GM03348 (cell line): ENCODE data around the gene TMEM271.
"Not testable (repeated sequence)": the region's sequence is repeated elsewhere in the genome, so short reads cannot be mapped to it uniquely, and the experiment has no call there.

Experiments used
- DNase-seq: peaks from one replicate; pipeline ENCODE4 v3.0.0; 2012; ENCODE audit warnings: low spot score

Gene TMEM271

DNA sequence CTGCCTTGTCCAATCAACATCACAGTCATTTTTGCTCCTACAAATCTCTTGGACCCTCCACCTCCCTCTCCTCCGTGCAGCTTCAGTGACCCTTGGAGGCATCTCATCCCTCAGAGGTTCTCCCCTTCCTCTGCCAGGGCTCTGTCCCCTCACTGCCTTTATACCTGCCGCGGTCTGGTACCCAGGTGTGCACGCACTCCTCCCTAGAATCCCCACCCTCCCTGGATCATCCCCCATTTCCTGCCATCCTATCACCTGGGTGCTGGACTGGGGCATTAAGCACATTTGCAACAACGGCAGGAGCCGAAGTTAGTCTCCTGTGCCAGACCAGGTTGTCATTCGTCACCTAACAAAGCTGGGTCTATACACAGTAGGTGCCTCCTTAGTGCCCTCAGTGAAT is 10.1 kb downstream of the TMEM271 start:
- DNase-seq = no peak

DNA sequence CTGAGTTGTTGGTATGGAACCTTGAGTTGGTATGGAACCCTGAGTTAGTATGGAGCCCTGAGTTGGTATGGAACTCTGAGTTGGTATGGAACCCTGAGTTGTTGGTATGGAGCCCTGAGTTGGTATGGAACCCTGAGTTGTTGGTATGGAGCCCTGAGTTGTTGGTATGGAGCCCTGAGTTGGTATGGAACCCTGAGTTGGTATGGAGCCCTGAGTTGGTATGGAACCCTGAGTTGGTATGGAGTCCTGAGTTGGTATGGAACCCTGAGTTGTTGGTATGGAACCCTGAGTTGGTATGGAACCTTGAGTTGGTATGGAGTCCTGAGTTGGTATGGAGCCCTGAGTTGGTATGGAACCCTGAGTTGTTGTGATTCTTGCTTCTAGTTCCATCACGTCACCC is 10.5 kb downstream of the TMEM271 start:
- not testable (repeated sequence) for DNase-seq

DNA sequence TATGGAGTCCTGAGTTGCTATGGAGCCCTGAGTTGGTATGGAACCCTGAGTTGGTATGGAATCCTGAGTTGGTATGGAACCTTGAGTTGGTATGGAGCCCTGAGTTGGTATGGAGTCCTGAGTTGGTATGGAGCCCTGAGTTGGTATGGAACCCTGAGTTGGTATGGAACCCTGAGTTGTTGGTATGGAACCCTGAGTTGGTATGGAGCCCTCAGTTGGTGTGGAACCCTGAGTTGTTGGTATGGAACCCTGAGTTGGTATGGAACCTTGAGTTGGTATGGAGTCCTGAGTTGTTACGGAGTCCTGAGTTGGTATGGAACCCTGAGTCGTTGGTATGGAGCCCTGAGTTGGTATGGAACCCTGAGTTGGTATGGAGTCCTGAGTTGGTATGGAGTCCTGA is 13.6 kb downstream of the TMEM271 start:
- DNase-seq = not testable (repeated sequence)

DNA sequence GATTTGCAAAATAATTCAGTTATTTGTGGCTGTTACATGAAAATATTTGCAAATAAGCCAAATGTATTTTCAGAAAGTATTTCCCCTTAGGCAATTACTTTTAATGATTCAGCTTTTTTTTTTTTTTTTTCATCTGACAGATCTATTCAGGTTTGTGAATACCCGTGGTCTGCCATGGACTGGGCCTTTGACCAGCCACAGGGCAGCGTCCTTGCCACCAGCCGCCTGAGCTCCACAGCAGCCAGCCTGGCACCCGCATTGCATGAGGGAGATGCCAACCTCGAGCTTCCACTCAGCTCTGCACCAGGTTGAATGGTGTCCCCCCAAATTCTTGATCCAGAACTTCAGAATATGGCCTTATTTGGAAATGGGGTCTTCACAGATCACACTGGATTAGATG is 14.7 kb downstream of the TMEM271 start:
- DNase-seq = no peak

DNA sequence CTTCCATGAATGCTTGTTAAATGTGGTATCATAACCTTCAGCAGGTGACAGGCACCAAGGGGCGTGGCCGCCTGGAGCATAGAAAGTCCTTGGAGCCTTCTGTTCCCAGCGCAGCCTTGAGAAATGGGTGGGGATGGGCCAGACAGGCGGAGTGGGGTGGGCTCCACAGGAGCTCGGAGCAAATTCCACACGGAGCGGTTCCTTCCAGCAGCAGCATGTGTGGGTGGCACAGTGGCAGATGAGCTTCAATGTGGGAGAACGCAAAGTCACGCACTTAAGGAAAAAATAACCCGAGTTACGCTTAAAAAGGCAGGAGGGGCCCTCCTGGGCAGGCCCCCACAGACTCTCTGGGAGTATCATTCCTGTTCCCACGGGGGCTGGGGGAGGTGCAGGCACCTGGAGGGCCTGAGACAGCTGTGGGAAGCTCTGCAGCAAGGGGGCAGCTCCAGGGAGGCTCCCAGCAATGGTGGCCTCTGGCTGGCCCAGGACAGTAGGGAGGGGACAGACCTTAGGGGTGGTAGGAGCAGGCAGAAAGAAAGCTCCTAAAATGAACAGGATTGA is 15.3 kb downstream of the TMEM271 start:
- no peak for DNase-seq

DNA sequence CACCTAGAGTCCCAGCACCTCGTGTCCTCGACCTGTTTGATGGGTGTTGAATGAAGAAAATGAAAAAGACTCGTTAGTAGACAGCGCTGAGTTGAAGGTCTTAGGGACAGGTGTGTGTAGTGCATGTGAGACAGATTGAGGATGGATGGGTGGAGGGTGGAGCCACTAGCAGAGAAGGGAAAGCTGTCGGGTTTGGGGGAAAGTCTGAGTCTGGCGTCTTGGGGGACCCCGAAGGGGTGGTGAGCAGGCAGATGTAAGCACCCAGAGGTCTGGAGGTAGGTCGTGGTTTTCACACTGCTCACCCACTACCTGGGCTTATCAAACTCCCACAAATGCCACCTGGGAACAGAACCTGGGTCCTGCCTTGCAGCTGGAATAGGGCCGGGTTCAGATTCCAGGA is 16.0 kb downstream of the TMEM271 start:
- no peak for DNase-seq

DNA sequence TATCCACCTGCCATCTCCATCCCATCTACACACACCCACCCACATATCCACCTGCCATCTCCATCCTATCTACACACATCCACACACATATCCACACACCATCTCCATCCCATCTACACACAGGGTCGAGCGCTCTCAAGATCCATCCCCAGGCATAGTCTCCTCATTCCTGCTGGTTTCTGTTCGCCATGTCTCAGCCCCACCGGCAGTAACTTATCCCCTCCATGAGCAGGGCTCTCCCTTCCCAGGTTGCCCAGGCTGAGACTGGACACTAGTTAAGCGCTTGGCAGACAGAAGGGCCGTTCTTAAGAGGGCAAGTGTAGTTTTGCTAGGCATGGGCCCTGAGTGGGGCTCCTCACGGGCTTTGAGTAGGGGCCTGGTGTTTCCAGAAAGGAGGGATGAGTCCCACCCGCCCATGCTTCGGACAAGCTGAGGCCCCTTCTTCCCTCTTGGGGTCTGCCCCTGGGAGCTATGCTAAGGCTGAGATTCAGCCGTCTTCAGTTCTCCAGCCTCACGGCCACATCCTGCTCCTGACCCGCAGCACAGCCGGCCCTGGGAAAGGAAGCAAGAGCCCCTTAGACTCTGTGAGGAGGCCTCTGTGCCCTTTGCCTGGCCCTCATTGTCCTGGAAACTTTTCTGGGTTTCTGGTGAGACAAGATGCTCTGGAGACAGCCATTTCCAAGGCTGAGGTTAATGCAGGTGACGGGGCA is 20.4 kb downstream of the TMEM271 start:
- no peak for DNase-seq

DNA sequence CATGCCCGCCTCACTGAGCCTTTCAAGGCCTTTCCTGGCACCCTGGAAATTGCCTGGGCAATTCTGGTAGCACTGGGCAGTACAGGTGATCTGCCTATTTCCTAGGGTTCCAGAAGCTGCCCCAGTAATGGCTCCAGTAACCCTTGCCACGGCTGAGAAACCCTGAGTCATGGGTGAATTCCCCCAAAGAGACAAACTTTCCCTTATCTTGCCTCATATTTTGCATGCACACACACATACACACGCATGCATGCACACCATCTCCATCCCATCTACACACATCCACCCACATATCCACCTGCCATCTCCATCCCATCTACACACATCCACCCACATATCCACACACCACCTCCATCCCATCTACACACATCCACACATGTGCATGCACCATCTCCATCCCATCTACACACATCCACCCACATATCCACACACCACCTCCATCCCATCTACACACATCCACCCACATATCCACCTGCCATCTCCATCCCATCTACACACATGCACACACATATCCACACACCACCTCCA is 21.2 kb downstream of the TMEM271 start:
- DNase-seq = not testable (repeated sequence)

DNA sequence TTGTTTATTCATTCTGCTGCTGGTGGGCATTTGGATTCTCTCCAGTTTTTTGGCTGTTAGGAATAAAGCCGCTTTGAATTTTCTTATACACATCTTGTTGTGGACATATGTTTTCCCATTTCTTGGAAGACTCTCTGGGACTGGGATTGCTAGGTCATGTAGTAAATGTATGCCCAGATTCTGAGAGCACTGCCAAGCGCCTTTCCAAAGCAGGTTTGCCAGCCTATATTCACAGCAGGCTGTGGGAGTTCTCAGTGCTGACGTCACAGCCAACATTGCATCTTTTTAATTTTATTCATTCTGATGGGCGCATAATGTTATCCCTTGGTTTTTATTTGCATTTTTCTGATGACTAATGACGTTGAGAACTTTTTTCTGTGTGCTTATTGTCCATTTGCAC is 24.1 kb downstream of the TMEM271 start:
- DNase-seq = no peak

DNA sequence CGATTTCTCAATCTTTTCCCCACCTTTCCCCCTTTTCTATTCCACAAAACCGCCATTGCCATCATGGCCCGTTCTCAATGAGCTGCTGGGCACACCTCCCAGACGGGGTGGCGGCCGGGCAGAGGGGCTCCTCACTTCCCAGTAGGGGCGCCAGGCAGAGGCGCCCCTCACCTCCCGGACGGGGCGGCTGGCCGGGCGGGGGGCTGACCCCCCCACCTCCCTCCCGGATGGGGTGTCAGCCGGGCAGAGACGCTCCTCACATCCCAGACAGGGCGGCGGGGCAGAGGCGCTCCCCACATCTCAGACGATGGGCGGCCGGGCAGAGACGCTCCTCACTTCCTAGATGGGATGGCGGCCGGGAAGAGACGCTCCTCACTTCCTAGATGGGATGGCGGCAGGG is 25.8 kb downstream of the TMEM271 start:
- DNase-seq = not testable (repeated sequence)

DNA sequence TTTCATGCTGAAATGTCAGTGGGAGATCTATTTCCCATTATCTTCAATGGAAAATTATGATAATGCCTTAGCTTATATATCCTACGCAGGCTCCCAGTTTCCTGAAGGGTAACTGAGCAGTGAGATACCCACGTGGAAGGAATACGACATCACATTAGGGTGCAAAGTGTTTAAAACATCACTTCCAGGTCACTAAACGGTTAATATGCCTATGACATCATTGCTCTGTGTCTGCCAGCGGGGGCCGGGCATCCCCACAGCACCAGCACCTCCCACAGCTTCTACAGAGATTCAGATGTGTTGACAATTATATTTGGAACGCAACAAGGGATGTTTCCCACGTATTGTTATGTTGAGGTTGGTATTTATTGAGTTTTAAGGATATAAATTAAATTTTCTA is 27.1 kb downstream of the TMEM271 start:
- no peak for DNase-seq

DNA sequence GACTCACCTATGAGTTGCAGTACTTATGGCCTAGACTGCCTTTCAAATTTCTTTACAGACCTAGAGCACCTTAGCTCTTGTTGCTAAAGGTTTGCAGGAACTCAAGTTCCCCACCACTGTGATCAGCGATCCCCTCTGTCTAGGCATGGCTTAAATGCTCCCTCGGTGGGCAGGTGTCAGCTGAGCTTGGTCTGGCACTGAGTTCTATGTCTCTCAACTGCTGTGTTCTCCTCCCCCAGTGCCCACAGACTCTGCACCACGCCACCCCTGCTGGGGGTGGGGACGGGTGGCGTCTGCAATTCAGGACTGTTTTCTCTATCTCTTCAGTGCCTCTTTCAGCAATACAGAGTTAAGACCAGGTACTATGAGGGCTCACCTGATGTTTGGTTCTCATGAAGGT is 30.5 kb downstream of the TMEM271 start:
- DNase-seq = no peak

DNA sequence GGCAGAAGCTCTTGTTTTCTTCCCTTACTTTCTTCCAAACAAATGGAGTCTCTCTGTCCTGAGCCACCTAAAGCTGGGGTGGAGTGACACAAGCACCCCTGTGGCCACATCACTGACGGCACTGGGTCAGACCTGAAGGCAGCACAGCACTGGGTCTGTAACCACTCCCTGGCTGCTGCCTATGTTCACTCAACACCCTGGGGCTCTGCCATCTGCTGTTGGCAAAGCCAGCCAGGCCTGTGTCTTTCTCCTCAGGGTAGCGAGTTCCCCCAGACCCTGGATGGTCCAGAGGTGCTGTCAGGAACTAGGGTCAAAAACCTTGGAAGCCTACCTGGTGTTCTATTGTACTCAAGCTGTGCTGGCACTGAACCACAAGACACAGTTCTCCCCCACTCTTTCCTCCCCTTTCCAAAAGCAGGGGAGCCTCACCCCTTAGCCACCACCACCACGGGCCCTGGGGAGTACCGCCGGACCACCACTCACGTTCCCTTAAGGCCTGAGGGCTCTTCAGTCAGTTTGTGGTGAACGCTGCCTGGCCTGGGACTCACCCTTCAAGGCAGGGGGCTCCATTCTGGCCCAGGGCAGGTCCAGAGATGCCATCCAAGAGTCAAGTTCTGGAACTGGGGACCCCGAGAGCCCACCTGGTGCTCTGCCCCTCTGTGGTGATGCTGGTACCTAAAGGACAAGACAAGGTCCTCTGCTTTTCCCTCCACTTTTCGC is 31.5 kb downstream of the TMEM271 start:
- DNase-seq = no peak

DNA sequence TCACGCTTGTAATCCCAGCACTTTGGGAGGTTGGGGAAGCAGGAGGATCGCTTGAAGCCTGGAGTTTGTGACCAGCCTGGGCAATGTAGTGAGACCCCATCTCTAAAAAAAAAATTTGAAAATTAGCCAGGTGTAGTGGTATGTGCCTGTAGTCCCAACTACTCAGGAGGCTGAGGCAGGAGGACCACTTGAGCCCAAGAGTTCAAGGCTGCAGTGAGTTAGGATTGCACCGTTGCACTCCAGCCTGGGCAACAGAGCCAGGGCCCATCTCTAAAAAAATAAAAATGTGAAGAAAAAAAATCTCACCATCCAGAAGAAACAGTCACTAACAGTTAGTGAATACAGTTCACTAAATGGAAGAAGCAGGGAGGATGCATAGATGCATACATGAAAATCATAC is 34.8 kb downstream of the TMEM271 start:
- no peak for DNase-seq

DNA sequence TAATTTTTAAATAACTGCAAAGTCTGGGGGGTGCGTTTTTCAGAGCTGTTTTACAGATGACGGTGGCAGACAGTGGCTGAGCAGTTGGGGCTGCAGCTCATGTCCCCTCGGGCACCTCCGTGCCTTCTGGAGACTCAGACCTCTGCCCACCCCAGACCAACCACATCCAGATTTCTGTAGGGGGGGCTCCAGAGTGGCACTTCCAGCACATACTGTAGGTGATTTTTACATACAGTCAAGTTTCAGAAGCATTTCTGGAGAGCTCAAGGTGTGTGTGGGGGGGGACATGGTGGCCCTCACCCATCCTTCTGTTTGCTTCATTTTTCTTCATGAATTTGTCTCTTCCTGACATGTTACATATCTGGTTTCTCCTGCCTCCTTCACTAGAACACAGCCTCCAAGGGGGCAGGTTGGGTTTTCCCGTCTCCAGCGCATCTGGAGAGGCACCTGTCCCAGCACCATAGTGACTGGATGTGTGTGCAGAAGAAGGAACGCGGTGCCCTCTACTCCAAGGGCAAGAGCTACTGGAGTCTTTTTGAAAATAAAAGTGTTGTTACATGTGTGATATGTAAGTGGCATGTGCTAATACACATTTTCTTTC is 37.5 kb downstream of the TMEM271 start:
- no peak for DNase-seq

DNA sequence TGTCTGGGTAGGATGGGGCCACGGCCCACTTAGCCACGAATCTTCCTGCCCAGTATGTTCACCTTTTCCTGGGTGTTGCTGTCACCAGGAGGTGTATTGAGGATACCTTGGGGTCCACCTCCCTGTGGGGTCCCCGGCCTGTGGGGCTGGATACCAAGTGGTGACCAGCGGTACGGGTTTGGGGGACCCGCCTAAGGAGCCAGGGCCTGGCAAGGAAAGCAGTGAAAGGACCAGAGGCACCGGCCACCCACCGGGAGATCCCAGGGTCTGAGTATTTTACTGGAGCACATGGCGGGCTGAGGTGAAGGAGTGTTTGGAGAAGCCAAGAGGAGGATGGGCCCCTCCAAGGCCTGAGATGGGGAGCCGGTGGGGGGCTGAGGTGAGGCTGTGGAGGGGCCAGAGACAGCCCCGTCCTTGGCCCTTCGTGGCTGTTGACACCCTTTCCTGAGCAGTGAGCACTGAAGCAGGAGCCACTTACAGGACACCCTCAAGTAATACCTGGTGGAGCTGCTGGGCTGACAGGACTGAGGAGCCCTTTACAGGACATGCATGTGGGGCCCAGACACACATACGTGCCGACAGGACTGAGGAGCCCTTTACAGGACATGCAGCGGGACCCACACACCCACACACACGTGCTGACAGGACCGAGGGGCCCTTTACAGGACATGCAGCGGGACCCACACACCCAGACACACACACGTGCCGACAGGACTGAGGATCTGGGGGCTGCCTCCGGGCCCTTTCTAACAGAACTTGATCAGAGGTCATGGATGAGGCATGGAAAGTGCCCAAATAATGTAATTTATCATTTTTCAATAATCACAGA is 38.4 kb downstream of the TMEM271 start:
- no peak for DNase-seq

DNA sequence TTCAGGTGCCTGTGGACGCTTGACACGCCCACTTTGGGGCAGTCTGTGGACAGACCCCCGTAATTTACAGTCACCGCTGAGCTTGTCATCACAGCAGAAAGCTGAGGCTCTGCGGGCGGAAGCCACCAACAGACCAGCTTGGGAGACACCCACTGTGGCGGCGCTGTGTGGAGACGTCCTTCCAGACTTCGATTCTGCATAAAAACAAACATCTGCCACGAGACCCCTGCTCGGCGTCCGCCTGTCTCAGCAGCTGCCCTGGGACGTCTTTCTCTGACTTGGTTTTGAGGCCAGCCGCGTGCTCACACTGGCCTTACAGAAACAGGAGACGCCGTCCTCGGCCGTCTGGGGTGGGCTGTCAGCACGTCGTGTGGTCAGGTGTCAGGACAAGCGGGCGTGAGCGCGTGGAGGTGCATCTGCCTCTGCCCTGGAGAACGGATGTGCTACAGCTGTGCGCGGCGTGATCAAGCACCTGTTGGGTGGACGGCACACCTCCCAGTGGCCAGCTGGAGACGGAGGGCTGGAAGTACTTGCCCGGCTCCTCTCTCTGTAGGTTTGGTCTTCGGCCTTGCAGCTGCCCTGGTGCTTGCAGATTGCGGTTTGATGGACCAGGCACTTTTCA is 39.6 kb downstream of the TMEM271 start:
- DNase-seq = no peak

DNA sequence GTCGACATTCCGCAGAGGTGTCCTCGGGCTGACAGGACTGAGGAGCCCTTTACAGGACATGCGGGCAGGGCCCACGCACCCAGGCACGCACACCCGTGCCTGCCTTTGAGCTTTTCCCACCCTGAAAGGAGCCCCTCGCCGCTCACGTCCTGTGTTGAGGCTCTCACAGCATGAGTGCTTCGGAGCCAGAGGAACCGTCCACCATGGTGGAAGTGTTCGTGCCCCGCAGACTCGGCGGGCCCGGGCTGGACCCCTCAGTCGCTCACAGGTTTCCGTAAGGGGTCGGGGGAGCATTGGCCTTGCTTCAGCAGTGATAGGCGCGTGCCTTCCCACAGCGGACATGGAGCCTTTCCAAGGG is 40.2 kb downstream of the TMEM271 start:
- DNase-seq = no peak

DNA sequence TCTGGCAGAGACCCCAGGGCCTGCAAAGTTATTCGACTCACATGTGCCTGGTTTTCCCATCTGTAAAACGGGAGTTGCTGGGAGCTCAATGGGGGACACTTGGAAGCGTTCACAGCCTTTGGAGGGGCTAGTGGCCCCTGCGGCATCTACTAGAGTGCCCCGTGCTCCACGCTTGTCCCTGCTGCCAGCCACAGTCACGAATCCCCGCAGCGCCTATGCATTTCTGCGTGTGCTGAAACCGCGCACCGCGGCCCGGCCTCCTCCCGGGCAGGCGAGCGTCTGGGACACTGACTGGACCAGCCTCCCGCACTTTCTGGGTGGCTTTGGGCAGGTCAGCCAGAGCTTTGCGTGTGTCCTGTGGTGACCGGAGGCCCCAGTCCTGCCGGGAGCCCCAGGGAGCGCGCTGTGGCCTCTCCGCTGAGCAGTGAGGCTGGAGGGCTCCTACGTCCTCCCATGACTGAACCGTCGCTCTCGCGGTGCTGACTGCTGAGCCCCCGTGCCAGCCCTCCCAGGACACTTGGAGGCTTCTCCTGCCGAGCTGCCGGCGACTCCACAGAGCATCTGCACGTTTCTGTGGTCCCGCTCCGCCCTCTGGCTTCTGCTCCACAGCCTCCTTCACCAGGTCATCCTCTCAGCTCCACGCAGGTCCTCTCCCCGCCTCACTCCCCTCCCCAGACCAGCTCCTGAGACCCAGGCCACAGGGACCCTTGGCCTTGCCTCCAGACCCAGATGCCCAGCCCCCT is 40.7 kb downstream of the TMEM271 start:
- DNase-seq = no peak

DNA sequence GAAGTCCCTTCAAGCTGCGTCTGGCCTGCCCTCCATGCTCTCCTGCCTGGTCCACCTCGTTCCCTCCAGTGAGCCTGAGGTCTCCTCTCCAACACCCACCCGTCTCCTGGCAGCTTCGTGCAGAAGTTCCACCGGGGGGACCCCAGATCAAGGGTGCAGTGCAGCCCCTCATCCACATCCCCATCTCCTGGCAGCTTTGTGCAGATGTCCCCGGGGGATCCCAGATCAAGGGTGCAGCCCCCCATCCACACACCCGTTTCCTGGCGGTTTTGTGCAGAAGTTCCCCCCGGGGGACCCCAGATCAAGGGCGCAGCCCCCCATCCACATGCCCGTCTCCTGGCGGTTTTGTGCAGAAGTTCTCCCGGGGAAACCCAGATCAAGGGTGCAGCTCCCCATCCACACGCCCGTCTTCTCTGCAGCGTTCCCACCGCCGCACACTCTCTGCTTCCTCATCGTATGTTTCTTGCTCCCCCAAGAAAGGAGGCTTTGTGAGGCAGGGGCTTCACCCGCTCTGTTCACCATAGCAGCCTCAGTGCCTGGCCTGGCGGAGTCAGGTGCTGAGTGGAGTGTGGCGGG is 41.4 kb downstream of the TMEM271 start:
- DNase-seq = no peak
